ENCODE data around the gene TMEM127.

DNA sequence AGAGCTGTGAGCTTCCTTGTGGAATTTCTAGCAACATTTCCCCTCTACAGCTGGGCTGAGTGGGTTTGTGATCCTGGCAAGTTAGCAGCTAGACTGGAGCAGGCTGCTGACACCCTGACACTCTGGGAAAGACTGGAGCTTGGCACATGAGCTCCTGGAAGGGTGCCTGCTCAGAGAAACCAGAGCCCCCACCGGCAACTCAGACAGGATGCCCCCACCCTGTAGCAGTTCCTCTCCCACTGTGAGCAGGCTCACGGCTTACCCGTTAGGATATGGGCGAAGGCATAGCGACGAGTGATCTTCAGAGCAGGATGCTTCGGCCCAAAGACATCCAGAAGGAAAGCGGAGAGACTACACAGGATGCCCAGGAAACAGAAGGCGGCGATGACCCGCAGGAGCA, 11.2 kb downstream of the TMEM127 start:
- TF ChIP-seq, protein P1, sequence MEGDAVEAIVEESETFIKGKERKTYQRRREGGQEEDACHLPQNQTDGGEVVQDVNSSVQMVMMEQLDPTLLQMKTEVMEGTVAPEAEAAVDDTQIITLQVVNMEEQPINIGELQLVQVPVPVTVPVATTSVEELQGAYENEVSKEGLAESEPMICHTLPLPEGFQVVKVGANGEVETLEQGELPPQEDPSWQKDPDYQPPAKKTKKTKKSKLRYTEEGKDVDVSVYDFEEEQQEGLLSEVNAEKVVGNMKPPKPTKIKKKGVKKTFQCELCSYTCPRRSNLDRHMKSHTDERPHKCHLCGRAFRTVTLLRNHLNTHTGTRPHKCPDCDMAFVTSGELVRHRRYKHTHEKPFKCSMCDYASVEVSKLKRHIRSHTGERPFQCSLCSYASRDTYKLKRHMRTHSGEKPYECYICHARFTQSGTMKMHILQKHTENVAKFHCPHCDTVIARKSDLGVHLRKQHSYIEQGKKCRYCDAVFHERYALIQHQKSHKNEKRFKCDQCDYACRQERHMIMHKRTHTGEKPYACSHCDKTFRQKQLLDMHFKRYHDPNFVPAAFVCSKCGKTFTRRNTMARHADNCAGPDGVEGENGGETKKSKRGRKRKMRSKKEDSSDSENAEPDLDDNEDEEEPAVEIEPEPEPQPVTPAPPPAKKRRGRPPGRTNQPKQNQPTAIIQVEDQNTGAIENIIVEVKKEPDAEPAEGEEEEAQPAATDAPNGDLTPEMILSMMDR (IDR thresholded peaks at IDR 0.05) = no peak
- TF ChIP-seq POLR2A (IDR thresholded peaks at IDR 0.05) = no peak
- TF ChIP-seq POLR2AphosphoS5 (IDR thresholded peaks at IDR 0.05) = no peak
